Measurements from ENCODE around the gene DAB1. TPM values are rescaled to one million over a fixed set of nuclear protein-coding genes. Genes with fewer than 3 reads are reported as not detected.

Gene DAB1
- total RNA-seq, 2 donors from 2014 or later = 8.7 to 13.6 TPM

DNA sequence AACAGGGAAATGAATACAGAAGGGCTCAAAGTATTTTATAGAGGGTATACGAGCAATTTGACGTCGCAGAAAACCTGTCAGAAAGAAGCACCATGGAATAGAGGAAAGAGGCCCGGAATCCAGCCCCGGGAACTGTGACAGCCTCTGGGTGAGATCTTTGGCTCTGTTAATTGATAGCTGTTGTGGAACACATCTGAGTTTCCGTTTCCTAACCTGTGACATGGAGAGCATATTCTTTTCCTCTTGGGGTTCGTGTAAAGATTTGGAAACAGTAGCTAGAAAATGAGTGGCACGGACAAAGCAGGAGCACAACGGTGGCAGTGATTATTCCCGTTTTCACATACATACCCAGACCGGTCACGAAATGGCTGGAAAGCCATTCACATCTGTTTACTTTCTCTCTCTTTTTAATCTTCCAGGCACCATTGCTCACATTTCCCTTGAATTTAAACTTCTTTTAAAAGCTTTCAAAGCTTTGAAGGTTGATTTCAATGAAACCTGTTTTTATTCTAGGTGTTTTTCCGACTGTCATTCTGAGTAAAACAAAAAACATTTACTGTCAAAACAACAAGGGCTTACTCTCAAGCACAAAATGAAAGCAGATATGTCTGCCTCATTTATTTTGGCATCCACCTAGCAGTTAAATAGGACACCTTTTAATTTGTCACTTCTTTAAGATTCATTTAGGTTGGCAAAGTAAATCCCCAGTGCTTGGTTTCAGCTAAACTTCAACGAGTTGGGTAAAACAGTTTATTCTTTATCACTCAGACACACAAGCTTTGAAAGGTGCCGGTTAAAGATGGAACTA lies 431.3 kb downstream of the DAB1 start:
- no peaks in the 10 kb centered on the region for H3K9me3 ChIP-seq (ENCODE audit: control insufficient read depth, low read length, poor library complexity, severe bottlenecking)
- ATAC-seq = no peak

DNA sequence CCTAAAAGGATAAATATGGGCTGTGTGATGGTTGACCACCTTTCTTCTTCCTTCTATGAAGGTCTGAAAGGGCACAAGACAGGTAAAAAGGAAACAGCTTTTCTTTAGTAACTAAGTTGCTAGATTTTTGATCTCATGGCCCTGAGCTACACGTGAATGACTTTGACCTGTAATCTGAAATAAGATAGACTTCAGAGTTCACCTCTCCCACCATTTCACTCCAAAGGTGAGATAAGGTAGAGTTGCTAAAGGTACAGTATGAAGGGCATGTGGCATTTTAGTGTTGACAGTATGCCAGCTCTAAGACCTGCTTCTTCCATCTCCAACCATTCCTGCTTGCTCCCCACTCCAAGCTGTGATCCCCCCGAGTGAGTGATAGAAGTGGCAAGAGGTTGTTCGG lies 432.3 kb downstream of the DAB1 start:
- H3K27ac Mint-ChIP-seq = no peak overlapping the region
- no peaks in the 10 kb centered on the region for H3K4me1 Mint-ChIP-seq
- no peak for ATAC-seq
- no peak overlapping the region for H3K4me3 Mint-ChIP-seq
- no peak for DNase-seq
- no peaks in the 10 kb centered on the region for H3K9me3 ChIP-seq (ENCODE audit: control insufficient read depth, low read length, poor library complexity, severe bottlenecking)
- H3K27me3 Mint-ChIP-seq = peaks cover 16% of the 10 kb centered on the region
- H3K36me3 Mint-ChIP-seq (ENCODE audit: low read depth) = no peaks in the 10 kb centered on the region

More for the DNA sequence above, 431.3 kb downstream of the DAB1 start:
- Mint-ChIP-seq H3K36me3 (ENCODE audit: low read depth) (no peaks in the 10 kb centered on the region), H3K4me3 (no peak overlapping the region), H3K27me3 (peaks cover 16% of the 10 kb centered on the region), H3K4me1 (no peaks in the 10 kb centered on the region), H3K27ac (no peak overlapping the region)
- no peak for DNase-seq

DNA sequence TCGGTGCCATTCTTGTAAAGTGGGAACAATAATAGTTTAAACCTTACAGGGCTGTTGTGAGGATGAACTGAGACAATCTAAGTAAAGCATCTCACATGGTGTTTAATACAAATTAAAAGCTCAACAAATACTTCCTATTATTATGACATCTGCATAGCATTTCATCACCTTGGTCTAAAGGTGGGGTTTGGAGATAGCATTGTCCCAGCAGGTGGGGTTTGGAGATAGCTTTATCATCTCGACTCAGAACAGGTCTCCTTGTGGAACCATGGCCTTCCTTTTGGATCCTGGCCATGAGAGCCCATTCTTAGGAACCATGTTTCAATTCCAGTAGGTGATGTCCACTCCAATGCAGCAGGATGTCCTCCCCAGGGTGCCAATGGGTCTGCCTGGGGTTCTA lies 437.5 kb downstream of the DAB1 start:
- Mint-ChIP-seq H3K4me3 (no peak overlapping the region), H3K27me3 (peaks cover 17% of the 10 kb centered on the region)

DNA sequence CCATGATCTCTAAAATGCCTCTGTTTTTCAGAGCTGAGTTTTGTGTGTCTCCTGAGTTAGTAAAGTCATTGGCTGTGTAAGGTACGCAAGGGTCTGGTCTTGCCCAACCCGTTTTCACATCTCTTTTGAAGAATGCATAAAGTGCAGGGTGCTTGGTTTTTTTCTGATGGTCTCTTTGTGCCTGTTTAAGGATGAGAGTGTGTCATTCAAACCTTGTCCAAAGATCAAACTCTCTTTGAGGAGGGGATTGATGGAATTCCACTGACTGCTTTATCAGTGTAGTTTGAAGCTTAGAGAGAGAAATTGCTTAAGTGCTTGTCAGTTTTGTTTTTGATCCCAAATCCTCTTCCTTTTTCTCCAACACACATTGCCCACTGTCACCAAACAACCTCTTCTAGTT lies 438.0 kb downstream of the DAB1 start:
- no peak for ATAC-seq
- Mint-ChIP-seq H3K27me3 (peaks cover 17% of the 10 kb centered on the region), H3K36me3 (ENCODE audit: low read depth) (no peaks in the 10 kb centered on the region), H3K4me1 (no peaks in the 10 kb centered on the region), H3K27ac (no peak overlapping the region), H3K4me3 (no peak overlapping the region)
- no peak for DNase-seq
- H3K9me3 ChIP-seq (ENCODE audit: control insufficient read depth, low read length, poor library complexity, severe bottlenecking) = no peaks in the 10 kb centered on the region

More for the DNA sequence above, 437.5 kb downstream of the DAB1 start:
- Mint-ChIP-seq H3K36me3 (ENCODE audit: low read depth) (no peaks in the 10 kb centered on the region), H3K27ac (no peak overlapping the region), H3K4me1 (no peaks in the 10 kb centered on the region)
- DNase-seq (no peak), ATAC-seq (no peak)
- no peaks in the 10 kb centered on the region for H3K9me3 ChIP-seq (ENCODE audit: control insufficient read depth, low read length, poor library complexity, severe bottlenecking)

DNA sequence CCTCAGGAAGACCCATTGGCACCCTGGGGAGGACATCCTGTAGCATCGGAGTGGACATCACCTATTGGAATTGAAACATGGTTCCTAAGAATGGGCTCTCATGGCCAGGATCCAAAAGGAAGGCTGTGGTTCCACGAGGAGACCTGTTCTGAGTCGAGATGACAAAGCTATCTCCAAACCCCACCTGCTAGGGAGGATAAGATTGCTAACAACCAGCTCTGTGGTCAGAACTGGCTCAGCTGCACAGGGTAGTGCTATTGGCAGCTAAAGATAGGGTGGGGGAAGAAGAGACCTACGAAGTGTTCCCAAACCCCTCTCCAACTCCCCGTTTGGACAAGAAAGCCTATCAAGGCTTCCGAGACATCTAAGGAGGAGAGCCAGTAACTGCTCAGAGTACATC lies 440.4 kb downstream of the DAB1 start:
- no peak for ATAC-seq
- Mint-ChIP-seq H3K4me1 (no peaks in the 10 kb centered on the region), H3K4me3 (no peak overlapping the region), H3K36me3 (ENCODE audit: low read depth) (no peaks in the 10 kb centered on the region), H3K27ac (no peak overlapping the region), H3K27me3 (peaks cover 39% of the 10 kb centered on the region)
- no peak for DNase-seq
- H3K9me3 ChIP-seq (ENCODE audit: control insufficient read depth, low read length, poor library complexity, severe bottlenecking) = no peaks in the 10 kb centered on the region

DNA sequence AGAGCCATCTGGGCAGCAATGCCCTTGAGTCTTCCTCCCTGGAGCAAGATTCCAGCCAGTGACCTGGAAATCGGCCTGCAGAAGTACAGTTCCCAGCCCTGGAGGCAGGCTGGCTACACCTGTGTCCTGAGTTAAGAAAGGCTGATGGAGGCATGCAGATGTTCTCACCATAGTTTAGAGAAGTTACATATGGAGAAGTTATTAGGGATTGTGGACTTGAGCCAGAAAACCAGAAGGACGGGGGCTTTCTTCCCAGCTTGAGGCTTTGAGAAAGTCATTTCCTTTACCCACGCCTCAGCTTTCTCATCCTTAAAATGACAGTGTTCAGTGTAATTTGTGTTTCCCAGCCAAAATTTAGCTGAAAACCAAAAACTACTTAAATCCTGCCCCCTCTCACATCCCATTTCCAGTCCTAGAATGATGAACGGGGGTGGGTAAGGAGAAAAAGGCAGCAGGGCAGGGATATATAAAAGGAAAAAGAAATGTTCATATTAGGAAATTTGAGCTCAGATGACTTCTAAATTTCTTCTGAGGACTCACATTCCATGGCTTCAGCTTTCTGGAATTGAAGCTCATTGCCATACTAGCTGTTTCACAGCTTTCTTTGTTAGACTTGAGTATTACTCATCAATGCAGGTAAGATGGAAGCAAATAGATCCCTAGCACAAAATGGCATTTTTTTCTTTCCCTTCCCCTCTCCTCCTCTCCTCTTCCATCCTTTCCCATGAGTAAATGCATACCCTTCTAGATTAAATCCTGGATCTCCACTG lies 443.7 kb downstream of the DAB1 start:
- H3K27me3 Mint-ChIP-seq = peaks cover 46% of the 10 kb centered on the region
- ATAC-seq = no peak
- no peaks in the 10 kb centered on the region for H3K4me1 Mint-ChIP-seq
- H3K27ac Mint-ChIP-seq = no peak overlapping the region
- DNase-seq = no peak
- H3K36me3 Mint-ChIP-seq (ENCODE audit: low read depth) = no peaks in the 10 kb centered on the region
- H3K4me3 Mint-ChIP-seq = no peak overlapping the region
- no peaks in the 10 kb centered on the region for H3K9me3 ChIP-seq (ENCODE audit: control insufficient read depth, low read length, poor library complexity, severe bottlenecking)

DNA sequence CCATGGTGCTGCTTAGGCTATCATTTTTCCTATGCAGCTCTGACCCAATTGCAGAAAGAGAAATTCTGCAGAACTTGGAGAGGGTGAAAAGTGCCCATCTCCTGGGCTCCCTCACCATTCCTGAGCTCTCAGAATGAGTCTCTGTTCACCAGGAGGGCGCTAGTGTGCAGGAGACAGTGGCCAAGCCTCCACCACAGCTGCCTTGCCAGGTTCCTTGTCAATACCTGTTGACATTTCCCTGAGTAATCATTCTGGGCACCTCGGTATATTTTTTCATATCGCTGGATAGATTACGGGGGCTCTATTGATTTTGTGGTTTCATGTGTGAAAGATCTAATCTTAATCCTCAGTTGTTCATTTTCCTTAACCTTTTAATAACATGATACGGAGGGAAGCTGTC lies 445.0 kb downstream of the DAB1 start:
- no peaks in the 10 kb centered on the region for H3K9me3 ChIP-seq (ENCODE audit: control insufficient read depth, low read length, poor library complexity, severe bottlenecking)
- Mint-ChIP-seq H3K36me3 (ENCODE audit: low read depth) (no peaks in the 10 kb centered on the region), H3K27ac (no peak overlapping the region), H3K4me1 (no peaks in the 10 kb centered on the region), H3K27me3 (peaks cover 41% of the 10 kb centered on the region), H3K4me3 (no peak overlapping the region)
- DNase-seq = no peak
- ATAC-seq = no peak

DNA sequence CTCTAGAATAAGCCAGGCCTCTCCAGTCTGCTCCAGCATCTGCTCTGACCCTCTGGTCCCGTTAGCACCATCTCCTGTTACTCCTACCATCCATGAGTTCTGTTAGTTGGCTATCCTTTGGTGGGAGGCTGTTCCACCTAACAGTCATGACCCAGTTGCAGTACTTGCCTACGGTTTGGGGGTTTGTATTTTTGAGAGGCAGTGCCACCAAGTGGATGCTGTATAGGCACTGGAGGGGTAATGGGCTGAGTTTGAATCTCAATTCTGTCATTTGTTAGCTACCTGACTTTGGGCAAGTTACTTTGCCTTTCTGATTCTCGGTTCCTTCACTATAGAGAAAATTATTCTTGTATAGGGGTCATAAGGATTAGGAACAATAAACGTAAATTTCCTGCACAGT lies 445.9 kb downstream of the DAB1 start:
- no peaks in the 10 kb centered on the region for H3K9me3 ChIP-seq (ENCODE audit: control insufficient read depth, low read length, poor library complexity, severe bottlenecking)
- H3K4me3 Mint-ChIP-seq = no peak overlapping the region
- no peaks in the 10 kb centered on the region for H3K36me3 Mint-ChIP-seq (ENCODE audit: low read depth)
- peaks cover 38% of the 10 kb centered on the region for H3K27me3 Mint-ChIP-seq
- no peak for ATAC-seq
- no peaks in the 10 kb centered on the region for H3K4me1 Mint-ChIP-seq
- no peak overlapping the region for H3K27ac Mint-ChIP-seq
- DNase-seq = no peak

DNA sequence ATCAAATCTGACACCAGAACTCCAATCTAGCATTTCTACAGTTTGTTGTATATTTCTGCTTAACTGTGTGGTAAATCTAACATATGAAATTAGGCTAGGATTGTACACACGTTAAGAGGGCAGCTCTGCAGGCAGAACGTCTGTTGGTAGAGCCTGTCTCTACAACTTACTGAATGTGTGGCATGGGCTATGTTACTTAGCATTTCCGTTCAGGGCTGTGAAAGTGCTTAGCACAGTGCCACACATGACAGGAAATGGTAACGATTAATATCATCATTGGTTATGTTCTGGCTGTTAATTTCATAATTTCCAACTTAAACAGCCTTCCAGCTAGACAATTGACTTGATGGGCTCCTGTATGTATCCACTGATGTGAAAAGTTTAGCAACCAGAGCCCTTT lies 448.4 kb downstream of the DAB1 start:
- DNase-seq = no peak

DNA sequence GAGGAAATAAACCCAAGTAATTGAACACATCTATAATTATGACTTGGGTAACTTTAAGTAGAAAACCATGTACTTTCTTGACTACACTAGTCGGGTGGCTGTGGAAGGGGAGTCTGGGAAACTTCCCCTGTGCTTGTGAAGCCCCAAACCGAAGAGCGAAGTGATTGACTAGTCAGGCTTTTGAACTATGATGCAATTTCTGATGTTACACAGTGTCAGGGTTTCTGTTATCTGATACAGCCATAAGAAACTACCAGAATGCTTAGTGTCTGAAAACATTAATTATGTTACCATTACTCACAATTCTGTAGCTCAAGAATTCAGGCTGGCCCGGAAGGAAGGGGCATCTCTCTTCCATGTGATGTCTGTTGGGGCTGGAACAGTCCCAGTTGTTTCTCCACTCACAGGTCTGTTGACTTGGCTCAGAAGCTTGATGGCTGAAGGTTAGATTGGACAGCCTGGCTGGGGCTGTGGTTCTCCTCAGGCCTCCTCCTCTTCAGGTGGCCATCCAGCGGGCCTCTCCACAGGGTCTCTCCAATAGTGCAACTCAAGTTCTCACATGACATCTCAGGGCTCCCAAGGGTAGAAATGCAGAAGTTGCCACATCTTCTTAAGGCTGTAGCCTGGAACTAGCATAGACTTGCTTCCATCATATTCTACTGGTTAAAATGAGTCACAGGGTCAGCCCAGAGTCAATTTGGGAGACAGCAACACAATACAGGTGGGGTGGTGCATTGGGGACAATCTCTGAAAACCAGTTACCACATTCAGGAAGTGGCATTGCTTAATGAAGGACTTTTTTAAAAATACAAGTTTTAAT lies 449.7 kb downstream of the DAB1 start:
- no peak overlapping the region for H3K27ac Mint-ChIP-seq
- H3K4me3 Mint-ChIP-seq = no peak overlapping the region

More for the DNA sequence above, 448.4 kb downstream of the DAB1 start:
- Mint-ChIP-seq H3K4me3 (no peak overlapping the region), H3K27me3 (peaks cover 25% of the 10 kb centered on the region), H3K36me3 (ENCODE audit: low read depth) (no peaks in the 10 kb centered on the region), H3K4me1 (no peaks in the 10 kb centered on the region), H3K27ac (no peak overlapping the region)
- ATAC-seq = no peak
- H3K9me3 ChIP-seq (ENCODE audit: control insufficient read depth, low read length, poor library complexity, severe bottlenecking) = no peaks in the 10 kb centered on the region

DNA sequence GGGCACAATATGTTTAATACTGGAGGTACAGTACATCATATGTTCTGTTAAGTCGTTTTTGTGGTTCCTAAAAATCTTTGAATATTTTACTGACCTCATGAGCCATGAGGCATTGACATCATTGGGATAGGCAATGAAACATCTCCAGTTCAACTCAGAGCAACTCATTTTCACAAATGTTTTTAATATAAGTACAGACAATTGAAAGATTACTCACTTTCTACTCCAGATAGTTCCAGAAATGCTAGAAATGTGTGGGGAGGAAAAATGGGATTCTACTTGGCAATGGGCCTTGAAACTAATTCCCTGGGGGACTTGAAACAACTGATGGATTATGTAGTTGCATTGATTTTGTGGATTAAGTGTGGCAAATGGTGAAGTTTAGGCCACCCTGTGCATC lies 450.9 kb downstream of the DAB1 start:
- DNase-seq (no peak), ATAC-seq (no peak)
- no peaks in the 10 kb centered on the region for H3K9me3 ChIP-seq (ENCODE audit: control insufficient read depth, low read length, poor library complexity, severe bottlenecking)
- H3K4me1 Mint-ChIP-seq = no peaks in the 10 kb centered on the region
- no peak overlapping the region for H3K27ac Mint-ChIP-seq
- no peaks in the 10 kb centered on the region for H3K36me3 Mint-ChIP-seq (ENCODE audit: low read depth)
- H3K4me3 Mint-ChIP-seq = no peak overlapping the region
- peaks cover 2% of the 10 kb centered on the region for H3K27me3 Mint-ChIP-seq

More for the DNA sequence above, 449.7 kb downstream of the DAB1 start:
- H3K36me3 Mint-ChIP-seq (ENCODE audit: low read depth) = no peaks in the 10 kb centered on the region
- no peaks in the 10 kb centered on the region for H3K9me3 ChIP-seq (ENCODE audit: control insufficient read depth, low read length, poor library complexity, severe bottlenecking)
- peaks cover 12% of the 10 kb centered on the region for H3K27me3 Mint-ChIP-seq
- DNase-seq (no peak), ATAC-seq (no peak)
- no peaks in the 10 kb centered on the region for H3K4me1 Mint-ChIP-seq

DNA sequence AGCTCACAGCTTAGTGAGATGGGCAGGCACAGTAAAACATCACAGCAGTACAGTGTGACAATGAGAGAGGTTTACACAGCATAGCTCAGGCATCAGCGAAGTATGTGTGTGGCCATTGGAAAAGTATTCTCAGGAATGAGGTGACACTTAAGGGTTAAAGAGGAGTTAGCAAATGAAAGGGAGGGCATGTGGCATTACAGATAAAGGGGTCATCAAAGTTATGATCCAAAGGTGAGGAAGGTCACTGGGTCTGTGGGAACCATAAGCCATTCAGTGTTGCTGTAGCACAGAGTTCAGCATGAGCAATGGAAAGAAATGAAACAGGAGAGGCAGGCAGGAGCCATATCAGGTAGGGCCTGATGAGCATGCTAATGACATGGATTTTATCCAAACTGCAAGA lies 453.6 kb downstream of the DAB1 start:
- Mint-ChIP-seq H3K36me3 (ENCODE audit: low read depth) (no peaks in the 10 kb centered on the region), H3K27ac (no peak overlapping the region), H3K4me1 (no peaks in the 10 kb centered on the region), H3K4me3 (no peak overlapping the region), H3K27me3 (no peaks in the 10 kb centered on the region)
- ATAC-seq (no peak), DNase-seq (no peak)
- no peaks in the 10 kb centered on the region for H3K9me3 ChIP-seq (ENCODE audit: control insufficient read depth, low read length, poor library complexity, severe bottlenecking)

DNA sequence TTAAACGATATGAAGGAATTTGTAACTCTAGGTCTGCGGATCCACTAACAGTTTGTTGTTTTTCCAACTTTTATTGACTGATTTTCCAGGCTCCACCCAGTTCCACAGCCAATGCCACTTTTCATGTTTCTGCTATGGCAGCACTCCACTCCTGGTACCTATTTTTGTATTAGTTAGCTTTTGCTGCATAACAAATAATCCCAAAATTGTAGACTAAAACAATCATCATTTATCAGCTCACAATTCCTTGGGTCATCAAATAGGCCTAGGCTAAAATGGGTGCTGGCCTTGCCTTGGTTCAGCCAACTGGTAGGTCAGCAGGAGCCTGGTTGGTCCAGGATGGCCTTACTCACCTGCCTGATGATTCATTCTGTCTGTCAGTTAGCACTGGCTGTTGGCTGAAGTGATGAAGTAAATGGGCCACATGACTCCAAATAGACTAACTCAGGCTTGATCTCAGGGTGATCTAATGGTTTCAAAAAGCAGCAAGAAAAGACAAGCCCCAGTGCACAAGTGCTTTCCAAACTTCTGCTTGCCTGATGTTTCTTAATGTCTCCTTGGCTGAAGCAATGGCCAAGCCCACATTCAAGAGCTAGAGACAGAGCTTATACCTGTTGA lies 454.9 kb downstream of the DAB1 start:
- no peak overlapping the region for H3K4me3 Mint-ChIP-seq
- H3K27ac Mint-ChIP-seq = no peak overlapping the region

More for the DNA sequence above, 454.9 kb downstream of the DAB1 start:
- no peaks in the 10 kb centered on the region for H3K9me3 ChIP-seq (ENCODE audit: control insufficient read depth, low read length, poor library complexity, severe bottlenecking)
- no peak for ATAC-seq
- H3K4me1 Mint-ChIP-seq = no peaks in the 10 kb centered on the region
- no peaks in the 10 kb centered on the region for H3K36me3 Mint-ChIP-seq (ENCODE audit: low read depth)
- peaks cover 11% of the 10 kb centered on the region for H3K27me3 Mint-ChIP-seq
- no peak for DNase-seq
